SU-DHL-6 (cell line): Measurements from ENCODE around the gene MICAL3.

ENCODE experiments used
- CTCF ChIP-seq: fragments of 200-600 bp; sonication (generic); IDR thresholded peaks from one replicate; pipeline ENCODE4 v1.5.1; 2017; ENCODE audit warnings: antibody characterized with exemption, mild to moderate bottlenecking, low read length, moderate library complexity; ENCODE audit not compliant: insufficient read depth, poor library complexity, severe bottlenecking
- EZH2phosphoT487 ChIP-seq: fragments of 200-600 bp; sonication (generic), shearing (Covaris generic); conservative IDR thresholded peaks from 2 replicates; pipeline ENCODE4 v1.6.1; 2018; ENCODE audit warnings: mild to moderate bottlenecking, antibody characterized with exemption, low read length, moderate library complexity, mixed read lengths

GRCh38 chr22:17751596-17751995 lies 272.8 kb downstream of the MICAL3 start:
- TF ChIP-seq CTCF, result no peak
- TF ChIP-seq EZH2phosphoT487, result no peak
